GM18511 (cell line): ENCODE data around the gene SUN1.
A peak's percentile ranks its signal among the peaks of the same experiment; 100 is the strongest.

Experiments used
- ATAC-seq: cut with Tn5 transposase; IDR thresholded peaks from one replicate; pipeline ENCODE4 v1.9.1; 2021; ENCODE audit warnings: mild to moderate bottlenecking, moderate library complexity; ENCODE audit not compliant: unreplicated experiment

Gene SUN1

DNA sequence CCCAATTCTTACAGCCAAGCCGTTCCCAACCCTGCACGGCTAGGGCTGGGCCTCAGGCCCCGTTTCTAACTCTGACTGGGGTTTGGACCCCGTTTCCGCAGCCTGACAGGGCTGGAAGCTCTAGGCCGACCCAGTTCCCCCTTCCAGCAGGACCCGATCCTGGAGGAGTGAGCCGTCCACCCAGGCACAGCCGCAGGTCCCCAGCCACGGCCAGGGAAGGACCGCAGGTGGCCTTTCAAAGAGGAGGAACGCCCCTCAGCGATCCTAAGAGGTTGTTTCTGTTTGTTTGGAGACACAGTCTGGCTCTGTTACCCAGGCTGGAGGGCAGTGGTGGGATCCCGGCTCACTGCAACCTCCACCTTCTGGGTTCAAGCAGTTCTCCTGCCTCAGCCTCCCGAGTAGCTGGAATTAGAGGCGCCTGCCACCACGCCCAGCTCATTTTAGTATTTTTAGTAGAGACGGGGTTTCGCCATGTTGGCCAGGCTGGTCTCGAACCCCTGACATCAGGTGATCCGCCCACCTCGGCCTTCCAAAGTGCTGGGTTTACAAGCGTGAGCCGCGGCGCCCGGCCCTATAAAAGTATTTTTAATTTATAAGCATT lies 43.3 kb downstream of the SUN1 start:
- no peak for ATAC-seq

DNA sequence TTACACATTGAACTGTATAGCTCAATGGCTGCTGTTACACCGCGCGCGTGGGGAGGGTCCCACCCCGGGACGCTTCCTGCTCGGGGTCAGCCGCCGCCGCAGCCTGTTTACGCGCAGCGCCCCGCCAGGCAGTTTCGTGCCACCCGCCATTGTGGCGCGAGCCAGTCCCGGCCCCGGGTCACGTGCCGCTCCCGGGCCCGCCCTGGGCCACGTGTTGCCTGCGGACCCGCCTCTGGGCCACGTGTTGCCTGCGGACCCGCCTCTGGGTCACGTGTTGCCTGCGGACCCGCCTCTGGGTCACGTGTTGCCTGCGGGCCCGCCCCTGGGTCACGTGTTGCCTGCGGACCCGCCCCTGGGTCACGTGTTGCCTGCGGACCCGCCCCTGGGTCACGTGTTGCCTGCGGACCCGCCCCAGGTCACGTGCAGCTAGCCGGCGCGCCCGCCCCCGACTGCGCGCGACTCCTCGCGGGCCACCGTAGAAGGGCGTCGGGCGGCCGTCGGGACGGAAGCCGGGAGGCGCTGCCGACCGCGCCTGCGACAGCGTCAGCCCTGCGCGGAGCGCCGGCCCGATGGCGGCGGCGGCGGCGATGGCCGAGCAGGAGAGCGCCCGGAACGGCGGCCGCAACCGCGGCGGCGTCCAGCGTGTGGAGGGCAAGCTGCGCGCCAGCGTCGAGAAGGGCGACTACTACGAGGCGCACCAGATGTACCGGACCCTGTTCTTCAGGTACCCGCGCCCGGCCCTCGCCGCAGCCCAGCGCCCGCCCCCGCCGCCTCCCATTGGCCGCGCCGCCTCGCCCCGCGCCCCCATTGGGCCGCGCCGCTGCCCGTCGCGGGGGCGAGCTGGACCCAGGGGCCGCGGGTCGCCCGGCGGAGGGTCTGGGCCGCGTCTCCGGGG lies 44.0 kb downstream of the SUN1 start, which contains the start of gene GET4:
Gene GET4 (plus strand): TSS at position 478 of the 895 bp plus-strand sequence. CDS start 92 bp downstream, at position 570.
- peak; percentile 82 for ATAC-seq

DNA sequence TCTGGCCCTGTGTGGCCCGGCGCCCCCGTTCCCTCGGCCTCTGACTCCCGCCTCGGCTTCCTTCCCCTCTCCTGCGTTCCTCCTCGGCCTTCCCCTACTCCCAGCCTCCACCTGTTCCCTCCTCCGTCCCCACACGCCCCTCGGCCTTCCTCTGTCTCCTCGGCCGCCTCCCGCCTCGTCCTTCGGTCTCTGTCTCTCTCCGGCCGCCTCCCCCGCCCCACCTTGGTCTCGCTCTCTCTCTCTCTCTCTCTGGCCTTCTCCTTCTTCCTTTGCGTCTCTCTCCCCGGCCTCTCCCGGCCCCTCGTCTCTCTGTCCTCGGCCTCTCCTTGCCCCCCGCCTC lies 44.7 kb downstream of the SUN1 start:
- ATAC-seq: peak; percentile 32

DNA sequence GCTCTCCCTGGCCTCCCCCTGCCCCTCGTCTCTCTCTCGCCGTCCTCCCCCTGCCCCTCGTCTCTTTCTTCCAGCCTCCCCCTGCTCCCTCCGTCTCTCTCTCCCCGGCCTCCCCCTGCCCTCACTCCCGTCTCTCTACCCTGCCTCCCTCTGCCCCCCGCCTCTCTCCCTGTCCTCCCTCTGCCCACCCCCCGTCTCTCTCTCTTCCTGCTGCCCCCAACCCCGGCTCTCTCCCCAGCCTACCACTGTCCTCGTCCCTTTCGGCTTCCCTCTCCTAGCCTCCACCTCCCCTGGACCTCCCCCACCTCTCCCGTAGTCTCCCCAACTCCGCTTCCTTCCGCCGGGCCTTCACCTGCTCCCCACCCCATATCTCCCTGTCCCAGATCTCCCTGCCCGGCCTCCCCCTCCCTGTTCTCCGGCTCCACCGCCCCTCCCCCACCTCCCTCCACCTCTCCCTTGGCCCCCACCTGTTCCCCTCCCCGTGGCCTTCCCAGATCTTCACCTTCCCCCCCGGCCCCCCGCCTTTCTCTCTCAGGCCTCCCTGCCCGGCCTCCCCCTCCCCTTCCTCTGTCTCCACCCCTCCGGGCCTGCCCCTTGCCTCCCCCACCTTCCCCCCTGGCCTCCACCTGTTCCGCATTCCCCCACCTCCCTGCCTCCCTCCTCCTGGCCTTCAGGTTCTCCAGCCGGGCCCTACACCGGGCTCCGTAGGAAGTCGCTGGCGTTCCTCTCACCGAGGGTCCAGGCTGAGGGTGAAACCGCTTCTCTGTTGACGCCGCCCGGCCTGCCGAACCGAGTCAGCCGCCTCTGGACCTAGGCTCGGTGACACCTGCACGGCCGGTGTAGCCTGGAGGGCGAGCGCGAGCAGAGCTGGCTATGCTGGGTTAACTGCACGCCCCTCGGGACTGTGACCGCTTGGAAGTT lies 45.3 kb downstream of the SUN1 start:
- no peak for ATAC-seq

DNA sequence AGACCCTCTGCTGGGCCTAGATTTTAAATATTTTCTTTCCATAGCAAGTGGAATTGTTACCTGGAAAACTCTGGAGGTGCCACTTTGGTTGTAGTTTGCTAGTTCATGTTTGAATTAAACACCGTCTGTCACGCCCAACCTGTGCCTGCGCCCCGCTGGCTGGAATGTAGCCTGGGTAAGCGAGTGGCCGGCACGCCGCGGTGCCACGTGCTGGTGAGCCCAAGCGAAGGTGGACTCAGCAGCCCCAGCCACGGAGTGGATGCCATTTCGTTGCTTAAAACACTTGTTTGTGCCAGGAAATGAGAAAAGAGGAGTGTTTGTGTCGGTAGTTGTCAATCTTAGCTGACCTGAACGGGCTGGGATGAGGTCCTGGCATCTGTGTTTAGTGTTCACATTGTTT lies 46.8 kb downstream of the SUN1 start:
- no peak for ATAC-seq

DNA sequence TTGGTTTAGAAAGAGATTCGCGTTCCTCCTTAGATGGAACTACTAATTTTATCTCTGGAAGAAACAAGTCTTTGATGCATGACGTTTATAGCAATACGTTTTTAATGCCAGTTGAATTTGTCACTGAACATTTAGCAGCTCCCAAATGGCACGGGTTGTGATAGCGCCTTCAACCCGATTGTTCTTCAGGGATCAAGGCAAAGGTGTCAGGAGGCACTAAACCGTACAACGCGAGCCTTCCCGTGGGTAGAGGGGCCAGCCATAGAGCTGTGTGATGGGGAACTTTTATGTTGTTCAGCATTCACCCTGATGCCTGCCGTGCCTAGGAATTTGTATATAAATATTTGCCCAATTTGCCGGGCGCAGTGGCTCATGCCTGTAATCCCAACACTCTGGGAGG lies 47.4 kb downstream of the SUN1 start:
- ATAC-seq: no peak

DNA sequence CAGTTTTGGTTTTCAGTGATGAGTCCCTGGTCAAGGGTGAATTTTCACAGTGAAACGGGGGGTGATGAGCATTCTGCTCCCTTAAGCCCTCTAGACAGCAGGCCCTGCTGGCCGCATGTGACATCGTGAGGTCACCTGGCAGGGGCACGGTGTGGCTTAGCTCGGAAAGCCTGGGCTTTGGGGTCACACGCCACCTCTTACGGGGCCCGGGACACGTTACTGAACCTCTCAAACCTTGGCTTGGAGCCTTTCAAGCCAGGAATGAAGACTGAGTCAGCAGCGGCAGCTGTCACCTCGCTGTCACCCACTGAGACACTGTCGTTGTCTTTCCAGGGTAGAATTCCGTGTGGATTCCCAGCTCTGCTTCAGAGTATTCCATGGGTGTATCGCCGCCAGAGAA lies 48.2 kb downstream of the SUN1 start:
- ATAC-seq: no peak

DNA sequence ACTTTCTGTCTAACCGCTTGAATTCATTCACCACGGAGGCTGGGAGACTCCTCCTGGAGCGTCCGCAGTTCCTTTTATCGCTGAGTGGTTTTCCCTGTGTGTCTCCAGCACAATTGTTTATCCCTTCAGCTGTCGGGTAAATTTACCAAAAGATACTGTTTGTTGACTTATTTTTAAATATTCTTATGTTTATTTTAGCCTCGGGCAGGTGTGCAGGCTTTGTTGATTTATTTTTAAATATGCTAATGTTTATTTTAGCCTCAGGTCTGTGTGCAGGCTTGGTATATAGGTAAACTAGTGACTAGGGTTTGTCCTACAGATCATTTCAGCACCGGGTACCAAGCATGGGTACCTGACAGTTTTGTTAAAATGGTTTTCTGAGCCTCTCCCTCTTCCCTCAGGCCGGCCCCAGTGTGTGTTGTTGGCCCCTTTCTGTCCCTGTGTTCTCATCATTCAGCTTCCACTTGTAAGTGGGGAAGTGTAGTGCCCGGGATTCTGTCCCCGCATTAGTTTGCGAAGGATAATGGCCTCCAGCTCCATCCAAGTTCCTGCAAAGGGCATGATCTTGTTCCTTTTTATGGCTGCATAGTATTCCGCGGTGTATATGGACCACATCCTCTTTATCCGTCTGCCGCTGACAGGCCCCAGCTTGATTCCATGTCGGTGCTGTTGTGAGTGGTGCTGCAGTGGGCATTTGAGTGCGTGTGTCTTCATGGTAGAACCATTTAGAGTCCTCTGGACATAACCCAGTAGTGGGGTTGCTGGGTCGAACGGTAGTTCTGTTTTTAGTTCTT lies 49.4 kb downstream of the SUN1 start:
- no peak for ATAC-seq

DNA sequence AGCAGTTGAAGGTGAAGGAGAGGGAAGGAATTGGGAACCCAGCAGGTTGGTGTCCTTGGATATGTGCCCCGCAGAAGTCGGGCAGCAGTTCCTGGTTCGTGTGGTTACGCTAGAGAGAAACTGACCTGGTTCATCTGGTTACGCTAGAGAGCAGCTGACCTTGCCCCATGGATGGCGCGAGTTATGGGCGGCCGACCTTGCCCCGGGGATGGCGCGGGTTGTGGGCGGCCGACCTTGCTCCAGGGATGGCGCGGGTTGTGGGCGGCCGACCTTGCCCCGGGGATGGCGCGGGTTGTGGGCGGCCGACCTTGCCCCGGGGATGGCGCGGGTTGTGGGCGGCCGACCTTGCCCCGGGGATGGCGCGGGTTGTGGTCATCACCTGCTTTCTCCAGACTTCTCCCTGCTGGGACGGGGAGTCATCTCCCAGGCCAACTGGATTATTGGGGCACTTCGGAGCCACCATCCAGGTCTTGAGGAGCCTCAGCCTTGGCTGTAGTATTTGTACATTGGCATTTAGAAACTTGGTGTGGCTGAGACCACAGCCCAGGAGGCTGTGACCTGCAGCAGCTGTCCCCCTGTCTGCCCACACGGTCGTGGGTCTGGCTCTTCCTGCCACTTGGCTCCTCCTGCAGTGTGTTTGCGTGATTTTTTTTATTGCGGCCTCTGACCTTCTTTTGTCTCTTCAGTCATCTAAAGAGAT lies 50.2 kb downstream of the SUN1 start:
- no peak for ATAC-seq

DNA sequence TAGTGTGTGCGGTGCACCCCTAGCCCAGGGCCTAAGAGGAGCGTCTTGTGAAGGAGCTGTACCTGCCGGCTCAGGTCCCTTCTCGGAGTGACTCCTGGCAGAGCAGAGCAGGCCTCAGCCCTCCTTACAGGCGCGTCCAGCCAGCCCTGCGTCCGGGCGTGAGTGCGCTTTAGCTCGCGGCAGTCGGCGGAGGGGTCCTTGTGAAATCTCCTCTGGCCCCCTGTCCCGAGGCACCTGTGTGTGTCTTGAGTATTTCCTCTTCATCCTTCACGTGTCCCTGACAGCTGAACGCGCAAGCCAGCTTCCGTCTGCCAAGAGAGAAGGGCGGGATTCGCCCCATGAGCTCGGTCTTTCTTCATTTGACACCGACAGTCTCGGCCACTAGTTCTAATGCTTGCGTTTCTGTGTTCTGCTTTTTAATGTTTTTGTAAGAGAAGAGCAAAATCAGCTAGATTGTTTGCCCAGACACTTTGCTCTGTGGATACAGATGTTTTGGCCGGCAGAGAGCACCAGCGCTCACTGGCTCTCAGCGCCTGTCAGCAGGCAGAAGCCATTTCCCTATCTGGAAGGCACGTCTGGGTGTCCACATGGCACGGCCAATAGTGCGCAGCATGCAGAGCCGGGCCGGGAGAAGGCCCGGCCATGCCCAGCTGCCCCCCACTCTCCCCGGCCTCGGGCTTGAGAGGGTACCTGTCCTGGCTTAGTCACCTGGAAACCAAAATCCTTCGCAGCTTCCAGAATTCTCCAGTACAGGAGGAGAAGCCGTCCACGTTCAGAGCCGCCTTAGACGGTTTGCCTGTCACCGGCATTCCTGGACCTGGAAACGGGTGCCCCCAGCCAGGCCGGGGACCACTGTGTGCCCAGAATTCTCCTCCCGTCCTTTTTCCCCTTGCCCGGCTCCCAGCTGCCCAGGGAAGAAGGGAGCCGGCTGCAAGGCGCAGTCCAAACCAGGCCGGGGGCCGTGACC lies 51.1 kb downstream of the SUN1 start:
- no peak for ATAC-seq

DNA sequence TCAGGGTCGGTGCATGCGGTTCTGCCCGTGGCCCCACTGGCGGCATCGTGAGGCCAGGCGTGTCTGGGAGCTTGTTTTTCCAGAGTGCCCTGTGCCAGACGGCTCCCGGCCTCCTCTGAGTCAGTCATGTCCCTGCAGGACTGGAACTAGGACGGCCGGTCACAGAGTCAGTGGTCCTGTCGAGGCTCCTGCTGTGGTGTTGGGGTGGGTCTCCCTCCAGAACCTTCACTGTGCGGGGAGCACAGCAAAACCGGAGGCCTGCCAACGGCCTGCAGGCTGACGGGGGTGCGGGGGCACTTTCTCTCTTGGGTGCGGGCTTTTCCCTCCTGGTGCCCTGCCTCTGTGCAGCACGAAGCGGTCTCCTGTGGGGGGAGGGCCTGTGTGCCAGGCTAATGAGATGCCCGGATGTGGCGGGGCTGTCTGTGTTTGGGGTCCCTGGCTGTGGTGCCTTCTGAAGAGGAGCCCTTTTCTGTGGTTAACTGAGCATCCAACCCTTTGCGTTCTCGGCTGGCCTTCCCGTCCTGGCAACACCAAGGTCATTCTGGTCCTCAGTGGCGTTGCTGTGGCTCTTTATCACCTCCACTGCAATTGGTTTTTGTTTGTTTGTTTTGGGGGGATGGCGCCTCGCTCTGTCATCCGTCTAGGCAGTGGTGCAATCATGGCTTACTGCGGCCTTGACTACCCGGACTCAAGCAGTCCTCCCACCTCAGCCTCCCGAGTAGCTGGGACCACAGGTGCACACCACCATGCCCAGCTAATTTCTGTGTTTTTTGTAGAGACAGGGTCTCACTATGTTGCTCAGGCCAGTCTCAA lies 52.1 kb downstream of the SUN1 start:
- ATAC-seq: no peak

DNA sequence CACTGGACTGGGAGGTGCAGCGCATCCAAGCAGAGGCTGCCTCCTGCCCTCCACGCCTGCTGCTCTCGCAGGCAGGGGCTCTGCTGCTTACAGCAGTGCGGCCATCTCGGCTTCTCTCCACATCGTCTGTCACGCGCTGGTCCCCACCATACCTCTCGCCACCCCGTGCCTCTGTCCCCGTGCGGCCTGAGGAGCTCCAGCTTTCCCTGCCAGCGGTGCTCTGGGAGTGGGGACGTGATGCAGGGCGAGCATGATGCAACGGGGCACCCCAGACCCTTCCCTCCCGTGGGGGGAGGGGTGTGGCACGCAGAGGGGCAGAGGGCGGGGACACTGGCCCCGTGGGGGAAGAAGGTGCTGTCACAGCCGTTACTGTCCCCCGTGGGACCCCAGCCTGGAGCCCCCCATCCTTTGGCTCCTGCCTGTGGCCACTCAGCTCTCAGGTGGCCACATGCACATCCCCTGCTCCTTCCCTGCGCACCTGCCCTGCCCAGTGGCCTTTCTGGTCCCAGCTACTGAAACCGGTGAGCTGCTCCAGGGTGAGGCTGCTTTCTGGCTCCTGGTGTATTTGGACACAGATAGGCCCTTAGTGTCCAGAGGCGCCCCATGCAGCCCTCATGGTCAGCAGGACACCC lies 53.1 kb downstream of the SUN1 start:
- ATAC-seq: no peak

DNA sequence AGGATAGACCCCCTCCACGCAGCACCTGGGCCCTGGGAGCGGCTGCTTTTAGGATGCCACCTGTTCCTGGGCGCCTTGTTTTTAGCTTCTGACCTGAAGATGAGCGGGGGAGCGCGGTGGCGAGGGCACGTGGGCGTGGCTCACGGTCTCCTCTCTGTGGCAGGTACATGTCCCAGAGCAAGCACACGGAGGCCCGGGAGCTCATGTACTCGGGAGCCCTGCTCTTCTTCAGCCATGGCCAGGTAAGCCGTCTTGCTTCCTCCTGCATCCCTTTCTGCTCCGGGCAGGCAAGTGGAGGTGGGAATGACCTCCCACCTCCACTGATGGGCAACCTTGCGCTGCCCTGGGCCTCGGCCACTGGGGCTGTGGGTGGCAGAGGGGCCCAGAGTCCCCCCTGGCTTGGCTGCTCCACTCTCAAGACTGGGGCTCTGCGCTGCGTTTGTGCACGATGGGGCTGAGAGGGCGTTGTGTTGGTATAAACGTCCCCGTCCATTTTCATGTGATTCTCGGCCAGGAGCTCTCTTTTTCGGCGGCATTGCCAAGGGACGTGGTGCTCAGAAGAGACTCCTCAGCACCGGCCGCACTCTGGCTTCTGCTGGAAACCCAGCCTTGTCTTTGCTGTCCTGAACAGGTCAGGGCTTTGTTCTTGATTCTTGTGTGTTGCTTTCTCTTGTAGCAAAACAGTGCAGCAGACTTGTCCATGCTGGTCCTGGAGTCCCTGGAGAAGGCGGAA lies 53.8 kb downstream of the SUN1 start:
- no peak for ATAC-seq

DNA sequence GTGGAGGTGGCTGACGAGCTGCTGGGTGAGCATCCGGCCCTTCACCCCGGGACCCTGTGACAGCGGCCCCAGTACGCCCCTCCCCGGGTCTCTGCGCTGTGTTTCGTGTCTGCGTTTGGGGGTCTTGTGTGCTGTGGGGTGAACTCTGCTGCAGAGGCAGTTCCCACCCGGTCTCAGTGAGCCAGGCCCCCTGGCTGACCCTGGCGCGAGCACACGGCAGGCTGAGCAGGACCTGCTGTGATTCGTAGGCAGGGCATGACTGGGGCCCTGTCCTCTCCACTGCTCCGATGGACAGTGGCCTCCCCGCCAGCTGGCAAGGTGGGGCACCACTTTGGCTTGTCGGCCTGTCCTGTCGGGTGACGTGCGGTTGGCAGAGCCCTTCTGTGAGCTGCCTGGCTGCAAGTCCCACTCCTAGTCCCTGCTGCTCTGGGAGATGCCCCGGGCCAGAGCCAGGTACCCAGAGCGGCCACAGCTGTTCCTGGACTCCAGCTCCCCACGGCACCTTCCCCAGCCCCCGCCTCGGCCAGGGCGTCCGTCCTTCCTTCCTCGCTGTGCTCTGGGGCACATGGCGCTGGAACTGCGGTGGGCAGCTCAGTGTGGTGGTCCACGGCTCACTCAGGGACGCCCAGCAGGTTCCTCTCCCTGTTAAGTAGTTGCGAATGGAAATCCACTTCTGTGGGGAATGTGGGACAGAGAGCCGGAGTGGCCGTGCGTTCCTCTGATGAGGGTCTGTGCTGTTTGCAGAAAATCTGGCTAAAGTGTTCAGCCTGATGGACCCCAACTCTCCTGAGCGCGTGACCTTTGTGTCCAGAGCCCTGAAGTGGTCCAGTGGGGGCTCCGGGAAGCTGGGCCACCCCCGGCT lies 54.6 kb downstream of the SUN1 start:
- no peak for ATAC-seq

DNA sequence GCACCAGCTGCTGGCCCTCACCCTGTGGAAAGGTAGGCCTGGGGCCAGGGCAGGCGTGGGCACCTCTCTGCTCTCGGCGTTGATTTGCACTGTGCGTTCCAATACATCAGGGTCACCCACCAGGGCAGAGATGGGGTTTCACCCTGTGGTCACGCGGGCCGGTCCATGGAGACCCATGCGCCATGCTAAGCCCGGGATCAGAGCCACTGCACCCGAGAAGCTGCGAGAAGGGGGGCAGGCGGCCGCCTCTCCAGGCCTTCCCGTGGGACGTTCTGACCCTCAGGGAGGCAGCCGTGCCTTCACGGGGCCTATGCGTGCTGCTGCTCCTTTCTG lies 55.2 kb downstream of the SUN1 start:
- ATAC-seq: no peak
